CD14-positive monocyte (primary cell): ENCODE measurements around the gene HSBP1L1. TPM values are rescaled to one million over a fixed set of nuclear protein-coding genes. Genes with fewer than 3 reads are reported as not detected.

ENCODE experiments used
- DNase-seq, 3 donors: peaks; one replicate each; pipeline ENCODE4 v3.0.0-alpha.2; 2011 to 2022
- H2AFZ ChIP-seq: 2 replicates; pipeline ENCODE4 v1.6.0; 2012; ENCODE audit warnings: mild to moderate bottlenecking, low read depth, low read length, inconsistent platforms; ENCODE audit not compliant: insufficient read depth, poor library complexity, severe bottlenecking
- H3K27ac ChIP-seq, 2 donors: 1 replicate in 1 of 2; 2 replicates in 1 of 2; pipeline ENCODE4 v1.5.1; 2012 to 2013; ENCODE audit warnings: low read length in 2 of 2, control low read depth in 1 of 2, inconsistent platforms in 1 of 2, low read depth in 1 of 2, mild to moderate bottlenecking in 1 of 2
- H3K27me3 ChIP-seq, 2 donors: one replicate each; pipeline versions ENCODE4 v1.6.0 to v1.6.1; 2011 to 2013; ENCODE audit warnings: low read length in 2 of 2; ENCODE audit not compliant: control insufficient read depth in 2 of 2, insufficient read depth in 2 of 2
- H3K36me3 ChIP-seq, 2 donors: replicated peaks in 1 of 2; 1 replicate in 1 of 2; 2 replicates in 1 of 2; pipeline versions ENCODE4 v1.5.1 to v1.6.1; 2012 to 2013; ENCODE audit warnings: low read length in 2 of 2, control low read depth in 1 of 2, inconsistent platforms in 1 of 2, mild to moderate bottlenecking in 1 of 2; ENCODE audit not compliant: insufficient read depth in 2 of 2, control insufficient read depth in 1 of 2
- H3K4me1 ChIP-seq, 2 donors: 1 replicate in 1 of 2; 2 replicates in 1 of 2; pipeline versions ENCODE4 v1.5.1 to v1.6.1; 2012 to 2013; ENCODE audit warnings: low read length in 2 of 2, control low read depth in 1 of 2, inconsistent platforms in 1 of 2, mild to moderate bottlenecking in 1 of 2, moderate library complexity in 1 of 2; ENCODE audit not compliant: insufficient read depth in 2 of 2, control insufficient read depth in 1 of 2
- H3K4me2 ChIP-seq: replicated peaks from 2 replicates; pipeline ENCODE3; 2012; ENCODE audit warnings: low read length, moderate library complexity, mild to moderate bottlenecking; ENCODE audit not compliant: poor library complexity, severe bottlenecking; ENCODE audit errors: extremely low read depth
- H3K4me3 ChIP-seq, 3 experiments: fragments of 200-600 bp in 1 of 3; sonication (generic) in 1 of 3; replicated peaks in 1 of 3; 1 replicate in 2 of 3; 2 replicates in 1 of 3; pipeline ENCODE4 v1.5.1; 2011 to 2013; ENCODE audit warnings: low read length in 3 of 3, mild to moderate bottlenecking in 3 of 3, control low read depth in 2 of 3, low read depth in 2 of 3, inconsistent platforms in 1 of 3, moderate library complexity in 1 of 3
- H3K79me2 ChIP-seq: 2 replicates; pipeline ENCODE4 v1.6.0; 2012; ENCODE audit warnings: mild to moderate bottlenecking, control low read depth, inconsistent platforms, low read length, moderate library complexity; ENCODE audit not compliant: insufficient read depth
- H3K9ac ChIP-seq: 2 replicates; pipeline ENCODE4 v1.6.0; 2017; ENCODE audit warnings: low read length, mild to moderate bottlenecking; ENCODE audit not compliant: insufficient read depth, poor library complexity, severe bottlenecking
- H3K9me3 ChIP-seq, 2 donors: replicated peaks in 1 of 2; 1 replicate in 1 of 2; 2 replicates in 1 of 2; pipeline versions ENCODE4 v1.5.1 to v1.6.1; 2012 to 2013; ENCODE audit warnings: low read length in 2 of 2, control low read depth in 1 of 2; ENCODE audit not compliant: control insufficient read depth in 1 of 2, insufficient read depth in 1 of 2
- H4K20me1 ChIP-seq: 2 replicates; pipeline ENCODE4 v1.6.0; 2012; ENCODE audit warnings: mild to moderate bottlenecking, low read length, control low read depth, moderate library complexity; ENCODE audit not compliant: insufficient read depth
- H3K27ac Mint-ChIP-seq, 7 donors: one replicate each; pipeline ENCODE4 v1.8.0; 2020; ENCODE audit warnings: mild to moderate bottlenecking in 7 of 7, mixed read lengths in 7 of 7, moderate library complexity in 6 of 7, inconsistent platforms in 2 of 7
- H3K27me3 Mint-ChIP-seq, 3 donors: one replicate each; pipeline ENCODE4 v1.8.0; 2021 to 2022; ENCODE audit warnings: low read depth in 3 of 3, mild to moderate bottlenecking in 3 of 3, mixed read lengths in 3 of 3, moderate library complexity in 3 of 3, inconsistent platforms in 1 of 3
- H3K36me3 Mint-ChIP-seq, 2 donors: one replicate each; pipeline ENCODE4 v1.8.0; 2020; ENCODE audit warnings: mixed read lengths in 2 of 2, inconsistent platforms in 1 of 2, mild to moderate bottlenecking in 1 of 2
- H3K4me1 Mint-ChIP-seq: one replicate; pipeline ENCODE4 v1.8.0; 2020; ENCODE audit warnings: mild to moderate bottlenecking, mixed read lengths
- H3K4me3 Mint-ChIP-seq, 2 donors: one replicate each; pipeline ENCODE4 v1.8.0; 2020; ENCODE audit warnings: mild to moderate bottlenecking in 2 of 2, mixed read lengths in 2 of 2, moderate library complexity in 1 of 2
- H3K9me3 Mint-ChIP-seq, 7 donors: one replicate each; pipeline ENCODE4 v1.8.0; 2020 to 2022; ENCODE audit warnings: mixed read lengths in 7 of 7, mild to moderate bottlenecking in 6 of 7, moderate library complexity in 6 of 7, inconsistent platforms in 2 of 7
- WGBS: methylation state at CpG from one replicate; pipeline ENCODE4 v1.1.5; 2013; ENCODE audit warnings: missing lambda C conversion rate; ENCODE audit not compliant: insufficient coverage; 5-methylcytosine and 5-hydroxymethylcytosine counted together
- intact Hi-C, 2 donors: fragments of 100-400 bp; cut with micrococcal nuclease; formaldehyde crosslinking; loops; one replicate each; pipeline versions ENCODE4 v1.15.0 to v1.15.1; 2023
- polyA plus RNA-seq, 3 donors: library from polyadenylated mRNA; depleted of rRNA in 1 of 3; unstranded in 2 of 3; stranded (reverse) in 1 of 3; fragments of 300-500 nt in 2 of 3; fragments of >200 nt in 1 of 3; fragmentation: Illumina TruSeq in 2 of 3; gene quantifications; 1 replicate in 2 of 3; 2 replicates in 1 of 3; pipeline ENCODE4 v1.2.3, GENCODE V29; 2012 to 2021
- TF ChIP-seq, protein P1 (sequence below): fragments of 200-600 bp; IDR thresholded peaks from one replicate; pipeline ENCODE4 v1.8.0; 2022; ENCODE audit warnings: antibody characterized with exemption, mild to moderate bottlenecking

Gene HSBP1L1
- polyA plus RNA-seq, 3 donors: 2.5 to 13.2 (median 10.8) TPM

- Mint-ChIP-seq H3K4me3 (no peak overlapping the region), H3K36me3 (no peaks in the 10 kb centered on the region), H3K27me3 (peaks cover 0 to 2% (median 1%) of the 10 kb centered on the region in 3 donors), H3K4me1 (no peaks in the 10 kb centered on the region), H3K9me3 (peaks cover 30 to 42% (median 36%) of the 10 kb centered on the region in 7 donors), H3K27ac (no peak overlapping the region)
- Histone ChIP-seq H3K27ac (no peak overlapping the region), H3K4me1 (no peaks in the 10 kb centered on the region), H3K4me2 (no peak overlapping the region), H3K4me3 (no peak overlapping the region), H3K79me2 (no peaks in the 10 kb centered on the region), H3K9ac (no peak overlapping the region), H3K36me3 (no peaks in the 10 kb centered on the region), H2AFZ (no peak overlapping the region), H4K20me1 (no peaks in the 10 kb centered on the region), H3K9me3 (peaks cover 21 to 28% of the 10 kb centered on the region in 2 donors), H3K27me3 (no peaks in the 10 kb centered on the region)
- TF ChIP-seq, protein P1, sequence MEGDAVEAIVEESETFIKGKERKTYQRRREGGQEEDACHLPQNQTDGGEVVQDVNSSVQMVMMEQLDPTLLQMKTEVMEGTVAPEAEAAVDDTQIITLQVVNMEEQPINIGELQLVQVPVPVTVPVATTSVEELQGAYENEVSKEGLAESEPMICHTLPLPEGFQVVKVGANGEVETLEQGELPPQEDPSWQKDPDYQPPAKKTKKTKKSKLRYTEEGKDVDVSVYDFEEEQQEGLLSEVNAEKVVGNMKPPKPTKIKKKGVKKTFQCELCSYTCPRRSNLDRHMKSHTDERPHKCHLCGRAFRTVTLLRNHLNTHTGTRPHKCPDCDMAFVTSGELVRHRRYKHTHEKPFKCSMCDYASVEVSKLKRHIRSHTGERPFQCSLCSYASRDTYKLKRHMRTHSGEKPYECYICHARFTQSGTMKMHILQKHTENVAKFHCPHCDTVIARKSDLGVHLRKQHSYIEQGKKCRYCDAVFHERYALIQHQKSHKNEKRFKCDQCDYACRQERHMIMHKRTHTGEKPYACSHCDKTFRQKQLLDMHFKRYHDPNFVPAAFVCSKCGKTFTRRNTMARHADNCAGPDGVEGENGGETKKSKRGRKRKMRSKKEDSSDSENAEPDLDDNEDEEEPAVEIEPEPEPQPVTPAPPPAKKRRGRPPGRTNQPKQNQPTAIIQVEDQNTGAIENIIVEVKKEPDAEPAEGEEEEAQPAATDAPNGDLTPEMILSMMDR: no peak
- no peak for DNase-seq
- intact Hi-C loops: no loop called here
- WGBS: 91% methylated on average over 12 of the region's 12 CpGs
Observed at GRCh38 chr18:80004600-80005342, 40.3 kb downstream of the HSBP1L1 start.

GRCh38 chr18:80006724-80007123 is 42.3 kb downstream of the HSBP1L1 start:
- Mint-ChIP-seq H3K36me3 (no peaks in the 10 kb centered on the region), H3K9me3 (peaks cover 29 to 39% (median 34%) of the 10 kb centered on the region in 7 donors), H3K4me3 (no peak overlapping the region), H3K4me1 (no peaks in the 10 kb centered on the region), H3K27me3 (peaks cover 1 to 2% (median 2%) of the 10 kb centered on the region in 3 donors), H3K27ac (no peak overlapping the region)
- Histone ChIP-seq H3K9me3 (peaks cover 6 to 28% of the 10 kb centered on the region in 2 donors), H2AFZ (no peak overlapping the region), H3K4me1 (no peaks in the 10 kb centered on the region), H3K27ac (no peak overlapping the region), H3K4me2 (no peak overlapping the region), H3K9ac (no peak overlapping the region), H4K20me1 (no peaks in the 10 kb centered on the region), H3K79me2 (no peaks in the 10 kb centered on the region), H3K4me3 (no peak overlapping the region), H3K36me3 (no peaks in the 10 kb centered on the region), H3K27me3 (no peaks in the 10 kb centered on the region)
- intact Hi-C loops: no loop called here
- TF ChIP-seq, protein P1: no peak
- no CpG with 5 or more reads among the region's 7 CpGs for WGBS
- DNase-seq: no peak
